ENCODE measurements around the gene ANAPC16.
"Not testable (repeated sequence)": the region's sequence is repeated elsewhere in the genome, so short reads cannot be mapped to it uniquely, and the experiment has no call there.

The ANAPC16 gene

DNA sequence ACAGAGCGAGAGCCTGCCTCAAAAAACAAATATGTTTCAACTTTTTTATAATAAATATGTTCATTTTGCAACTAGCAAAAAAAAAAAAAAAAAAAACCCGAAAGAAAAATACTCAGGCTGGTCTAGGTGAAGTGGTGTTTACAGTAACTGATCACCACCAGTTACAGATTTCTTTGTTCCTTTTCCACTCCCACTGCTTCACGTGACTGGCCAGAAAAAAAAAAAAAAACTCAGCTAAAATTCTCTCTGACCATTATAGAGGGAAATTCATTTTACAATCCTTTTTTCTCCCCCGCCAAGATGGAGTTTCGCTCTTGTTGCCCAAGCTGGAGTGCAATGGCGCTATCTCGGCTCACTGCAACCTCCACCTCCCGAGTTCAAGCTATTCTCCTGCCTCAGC lies 4.8 kb downstream of the ANAPC16 start:
- TF ChIP-seq EZH2phosphoT487 (conservative IDR thresholded peaks at IDR 0.05; ENCODE audit: low read length): no peak
- TF ChIP-seq, protein P1, sequence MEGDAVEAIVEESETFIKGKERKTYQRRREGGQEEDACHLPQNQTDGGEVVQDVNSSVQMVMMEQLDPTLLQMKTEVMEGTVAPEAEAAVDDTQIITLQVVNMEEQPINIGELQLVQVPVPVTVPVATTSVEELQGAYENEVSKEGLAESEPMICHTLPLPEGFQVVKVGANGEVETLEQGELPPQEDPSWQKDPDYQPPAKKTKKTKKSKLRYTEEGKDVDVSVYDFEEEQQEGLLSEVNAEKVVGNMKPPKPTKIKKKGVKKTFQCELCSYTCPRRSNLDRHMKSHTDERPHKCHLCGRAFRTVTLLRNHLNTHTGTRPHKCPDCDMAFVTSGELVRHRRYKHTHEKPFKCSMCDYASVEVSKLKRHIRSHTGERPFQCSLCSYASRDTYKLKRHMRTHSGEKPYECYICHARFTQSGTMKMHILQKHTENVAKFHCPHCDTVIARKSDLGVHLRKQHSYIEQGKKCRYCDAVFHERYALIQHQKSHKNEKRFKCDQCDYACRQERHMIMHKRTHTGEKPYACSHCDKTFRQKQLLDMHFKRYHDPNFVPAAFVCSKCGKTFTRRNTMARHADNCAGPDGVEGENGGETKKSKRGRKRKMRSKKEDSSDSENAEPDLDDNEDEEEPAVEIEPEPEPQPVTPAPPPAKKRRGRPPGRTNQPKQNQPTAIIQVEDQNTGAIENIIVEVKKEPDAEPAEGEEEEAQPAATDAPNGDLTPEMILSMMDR (IDR thresholded peaks at IDR 0.05; ENCODE audit: insufficient read depth, low read length, poor library complexity, severe bottlenecking): no peak
- H3K79me2 ChIP-seq (ENCODE audit: insufficient read depth, low read length): peaks cover 40% of the 10 kb centered on the region
- H3K9me3 ChIP-seq (ENCODE audit: insufficient read depth, low read length): no peaks in the 10 kb centered on the region
- no peak overlapping the region for H3K4me3 ChIP-seq (ENCODE audit: insufficient read depth, low read length, poor library complexity, severe bottlenecking)
- peaks cover 22% of the 10 kb centered on the region for H3F3A ChIP-seq (ENCODE audit: insufficient read depth)
- H3K9me2 ChIP-seq (replicated peaks; ENCODE audit: insufficient read depth, low read length): no peaks in the 10 kb centered on the region
- no peak overlapping the region for H3K4me2 ChIP-seq (ENCODE audit: low read depth, low read length, poor library complexity, severe bottlenecking)
- H2AFZ ChIP-seq (ENCODE audit: low read depth, low read length, severe bottlenecking): no peak overlapping the region
- H3K9ac ChIP-seq (ENCODE audit: low read length): no peak overlapping the region
- no peak overlapping the region for H3K27ac ChIP-seq (ENCODE audit: low read depth, low read length)
- H3K27me3 ChIP-seq (ENCODE audit: low read length): no peaks in the 10 kb centered on the region
- no peaks in the 10 kb centered on the region; the same call in 1 of the 2 replicates for H3K36me3 ChIP-seq (ENCODE audit: low read length)
- H4K20me1 ChIP-seq (ENCODE audit: low read depth, low read length): 0 out of 2 replicates have a peak, but pooled peaks cover 3% of the 10 kb centered on the region

DNA sequence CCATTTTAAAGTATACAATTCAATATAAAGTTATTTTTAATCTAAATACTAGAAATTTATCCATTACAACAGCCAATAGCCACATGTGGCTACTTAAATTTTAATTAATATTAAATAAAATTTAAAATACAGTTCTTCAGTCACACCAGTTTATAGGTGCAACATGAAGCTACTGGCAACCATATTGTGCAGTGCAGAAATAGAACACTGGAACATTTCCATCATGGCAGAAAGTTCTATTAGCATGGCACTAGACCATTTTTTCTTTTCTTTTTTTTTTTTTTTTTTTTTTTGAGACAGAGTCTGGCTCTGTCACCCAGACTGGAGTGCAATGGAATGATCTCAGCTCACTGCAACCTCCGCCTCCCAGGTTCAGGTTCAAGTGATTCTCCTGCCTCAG lies 5.5 kb downstream of the ANAPC16 start:
- no peak overlapping the region for H3K4me3 ChIP-seq (ENCODE audit: insufficient read depth, low read length, poor library complexity, severe bottlenecking)
- peaks cover 39% of the 10 kb centered on the region for H3K79me2 ChIP-seq (ENCODE audit: insufficient read depth, low read length)
- TF ChIP-seq EZH2phosphoT487 (conservative IDR thresholded peaks at IDR 0.05; ENCODE audit: low read length): no peak
- TF ChIP-seq, protein P1 (IDR thresholded peaks at IDR 0.05; ENCODE audit: insufficient read depth, low read length, poor library complexity, severe bottlenecking): no peak
- H3K9me3 ChIP-seq (ENCODE audit: insufficient read depth, low read length): no peaks in the 10 kb centered on the region
- no peak overlapping the region for H2AFZ ChIP-seq (ENCODE audit: low read depth, low read length, severe bottlenecking)
- H3K9me2 ChIP-seq (replicated peaks; ENCODE audit: insufficient read depth, low read length): no peaks in the 10 kb centered on the region
- H3F3A ChIP-seq (ENCODE audit: insufficient read depth): peaks cover 22% of the 10 kb centered on the region
- no peak overlapping the region for H3K4me2 ChIP-seq (ENCODE audit: low read depth, low read length, poor library complexity, severe bottlenecking)
- H3K36me3 ChIP-seq (ENCODE audit: low read length): no peaks in the 10 kb centered on the region; the same call in 1 of the 2 replicates
- 0 out of 2 replicates have a peak, but pooled peaks cover 3% of the 10 kb centered on the region for H4K20me1 ChIP-seq (ENCODE audit: low read depth, low read length)
- H3K27me3 ChIP-seq (ENCODE audit: low read length): no peaks in the 10 kb centered on the region
- no peak overlapping the region for H3K27ac ChIP-seq (ENCODE audit: low read depth, low read length)
- no peak overlapping the region for H3K9ac ChIP-seq (ENCODE audit: low read length)

DNA sequence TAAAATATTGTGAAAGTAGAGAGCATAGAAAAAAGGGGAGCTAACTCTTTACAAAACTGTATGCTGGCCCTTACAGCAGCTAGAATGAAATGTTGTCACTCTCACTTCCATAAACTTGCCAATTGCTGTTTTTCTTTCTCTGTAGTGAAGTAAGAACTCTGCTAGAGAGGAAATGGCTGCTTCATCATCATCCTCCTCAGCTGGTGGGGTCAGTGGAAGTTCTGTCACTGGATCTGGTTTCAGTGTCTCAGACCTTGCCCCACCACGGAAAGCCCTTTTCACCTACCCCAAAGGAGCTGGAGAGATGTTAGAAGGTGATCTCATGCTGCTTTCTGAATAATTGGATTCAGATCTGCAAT lies 7.9 kb downstream of the ANAPC16 start:
- no peak overlapping the region for H3K27ac ChIP-seq (ENCODE audit: low read depth, low read length)
- peaks cover 30% of the 10 kb centered on the region for H3K79me2 ChIP-seq (ENCODE audit: insufficient read depth, low read length)

DNA sequence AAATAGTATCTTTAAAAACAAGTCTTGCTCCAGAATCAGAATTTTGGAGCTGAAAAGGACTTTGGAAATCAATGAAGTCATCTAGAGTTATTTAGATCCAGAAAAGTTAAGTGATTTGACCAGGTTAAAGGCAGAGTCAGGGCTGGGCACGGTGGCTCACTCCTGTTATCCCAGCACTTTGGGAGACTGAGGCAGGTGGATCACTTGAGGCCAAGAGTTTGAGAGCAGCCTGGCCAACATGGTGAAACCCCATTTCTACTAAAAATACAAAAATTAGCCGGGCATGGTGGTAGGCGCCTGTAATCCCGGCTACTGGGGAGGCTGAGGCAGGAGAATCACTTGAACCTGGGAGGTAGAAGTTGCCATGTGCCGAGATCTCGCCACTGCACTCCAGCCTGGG lies 8.4 kb downstream of the ANAPC16 start:
- H3K4me2 ChIP-seq (ENCODE audit: low read depth, low read length, poor library complexity, severe bottlenecking); H2AFZ ChIP-seq (ENCODE audit: low read depth, low read length, severe bottlenecking); H3K9me3 ChIP-seq (ENCODE audit: insufficient read depth, low read length); H4K20me1 ChIP-seq (ENCODE audit: low read depth, low read length); H3K27me3 ChIP-seq (ENCODE audit: low read length); H3K9me2 ChIP-seq (replicated peaks; ENCODE audit: insufficient read depth, low read length); H3K27ac ChIP-seq (ENCODE audit: low read depth, low read length); H3K4me3 ChIP-seq (ENCODE audit: insufficient read depth, low read length, poor library complexity, severe bottlenecking); H3K36me3 ChIP-seq (ENCODE audit: low read length); H3F3A ChIP-seq (ENCODE audit: insufficient read depth); H3K9ac ChIP-seq (ENCODE audit: low read length): not testable (repeated sequence)
- H3K79me2 ChIP-seq (ENCODE audit: insufficient read depth, low read length): peaks cover 28% of the 10 kb centered on the region; the same call in 1 of the 2 replicates

More for the DNA sequence above, 7.9 kb downstream of the ANAPC16 start:
- Histone ChIP-seq H3K4me2 (ENCODE audit: low read depth, low read length, poor library complexity, severe bottlenecking) (no peak overlapping the region), H3K4me3 (ENCODE audit: insufficient read depth, low read length, poor library complexity, severe bottlenecking) (no peak overlapping the region), H2AFZ (ENCODE audit: low read depth, low read length, severe bottlenecking) (no peak overlapping the region), H3K36me3 (ENCODE audit: low read length) (no peaks in the 10 kb centered on the region; the same call in 1 of the 2 replicates), H3K9me3 (ENCODE audit: insufficient read depth, low read length) (no peaks in the 10 kb centered on the region), H3K9me2 (replicated peaks; ENCODE audit: insufficient read depth, low read length) (no peaks in the 10 kb centered on the region), H3F3A (ENCODE audit: insufficient read depth) (peaks cover 10% of the 10 kb centered on the region), H4K20me1 (ENCODE audit: low read depth, low read length) (0 out of 2 replicates have a peak, but pooled peaks cover under 1% of the 10 kb centered on the region), H3K27me3 (ENCODE audit: low read length) (no peaks in the 10 kb centered on the region), H3K9ac (ENCODE audit: low read length) (no peak overlapping the region)
- no peak for TF ChIP-seq EZH2phosphoT487 (conservative IDR thresholded peaks at IDR 0.05; ENCODE audit: low read length)
- TF ChIP-seq, protein P1 (IDR thresholded peaks at IDR 0.05; ENCODE audit: insufficient read depth, low read length, poor library complexity, severe bottlenecking): no peak

All from SU-DHL-6 (cell line).